ENCODE measurements around the gene SMAD7.

The SMAD7 gene

DNA sequence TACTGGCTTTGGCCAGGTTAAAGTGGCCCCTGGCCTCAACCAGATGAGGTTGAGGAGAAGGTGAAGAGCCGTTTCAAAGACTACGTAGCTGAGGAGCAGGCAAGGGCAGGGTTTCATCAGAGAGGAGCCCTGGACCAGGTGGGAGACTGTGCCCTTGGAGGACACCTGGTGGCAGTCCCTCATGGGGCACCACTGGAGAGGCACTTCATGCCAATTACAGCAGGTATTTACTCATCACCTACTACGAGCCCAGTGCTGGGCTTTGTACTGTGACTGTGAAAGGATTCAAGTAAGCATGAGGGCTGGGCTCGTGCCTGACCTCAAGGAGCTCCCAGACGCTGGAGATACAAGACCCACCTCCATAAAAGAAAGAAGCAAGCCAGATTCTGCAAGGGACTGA, 37.6 kb downstream of the SMAD7 start:
- DNase-seq = no peak

DNA sequence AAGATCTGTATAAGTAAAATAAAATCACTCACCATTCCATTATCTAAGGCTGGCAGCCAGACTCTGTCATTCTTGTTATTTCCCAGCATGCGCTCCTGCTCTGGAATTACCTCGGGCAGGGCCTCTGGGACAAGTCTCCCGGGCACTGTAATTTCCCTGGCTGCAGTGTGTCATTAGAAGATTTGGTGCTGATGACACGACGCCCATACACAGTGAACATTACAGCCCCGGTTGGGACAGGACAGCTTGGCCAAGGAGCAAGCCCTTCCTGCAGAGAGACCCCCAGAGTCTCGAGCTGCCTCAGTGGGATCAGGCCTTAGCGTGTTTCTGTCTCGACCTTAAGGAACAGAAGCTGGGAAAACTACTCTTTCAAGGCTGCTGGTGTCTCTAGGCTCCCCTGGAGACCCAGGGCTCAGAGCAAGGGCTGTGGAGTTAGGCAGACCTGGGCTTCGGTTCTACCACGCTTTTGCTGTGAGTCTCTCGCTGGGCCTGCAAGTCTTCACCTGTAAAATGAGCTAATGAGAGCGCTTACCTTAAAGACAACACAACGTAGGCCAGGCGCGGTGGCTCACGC, 39.7 kb downstream of the SMAD7 start:
- no peak for DNase-seq

DNA sequence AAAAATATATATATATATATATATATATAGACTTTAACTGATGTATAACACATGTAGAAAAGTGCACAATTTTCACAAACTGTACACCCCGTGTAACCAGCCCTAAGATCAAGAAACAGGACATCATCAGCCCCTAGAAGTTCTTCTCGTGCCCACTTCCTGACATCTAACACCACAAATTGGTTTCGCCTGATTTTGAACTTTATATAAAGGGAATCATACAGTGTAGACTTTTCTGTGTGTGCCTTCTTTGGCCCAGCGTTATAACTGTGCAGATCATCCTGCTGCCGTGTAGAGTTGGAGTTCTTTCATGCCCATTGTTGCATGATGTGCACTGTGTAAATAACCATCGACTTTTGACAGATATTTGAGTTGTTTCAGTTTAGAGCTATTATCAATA, 41.0 kb downstream of the SMAD7 start:
- DNase-seq = no peak

DNA sequence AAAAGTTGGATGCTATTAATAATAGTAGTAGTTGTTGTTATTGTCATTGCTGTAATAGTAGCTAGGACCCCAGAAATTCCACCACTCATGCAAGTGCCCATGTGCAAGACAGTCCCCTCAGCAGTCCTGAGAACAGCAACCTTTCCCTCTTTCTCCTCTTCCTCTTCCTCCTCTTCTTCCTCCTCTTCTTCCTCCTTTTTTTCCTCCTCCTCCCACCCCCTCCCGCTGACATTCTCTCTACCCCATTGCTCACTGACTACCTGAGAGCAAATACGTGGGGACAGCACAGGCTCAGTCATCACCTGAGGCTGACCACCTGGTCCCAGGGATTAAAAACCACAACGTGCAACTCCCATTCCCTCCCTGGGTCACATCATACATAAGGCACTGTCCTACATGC, 41.8 kb downstream of the SMAD7 start:
- no peak for DNase-seq

DNA sequence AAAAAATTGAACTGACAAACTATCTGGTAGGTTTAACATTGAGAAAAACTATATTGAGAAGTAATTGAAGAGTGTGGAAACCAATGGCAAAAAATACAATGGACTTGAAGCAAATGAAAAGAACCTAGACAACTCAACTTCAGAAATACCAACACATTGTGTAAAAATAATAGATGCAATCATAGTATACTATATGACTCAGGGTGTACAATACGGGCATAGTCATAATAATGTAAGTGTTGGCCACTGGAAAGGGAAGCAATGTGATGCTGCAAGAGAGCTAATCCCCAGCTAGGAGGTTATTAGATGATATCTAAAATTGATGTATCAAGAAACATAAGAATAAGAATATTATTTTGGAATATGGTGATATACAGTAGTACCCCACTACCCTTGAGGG, 45.3 kb downstream of the SMAD7 start:
- no peak for DNase-seq

GRCh38 chr18:48904847-48905394, 45.8 kb downstream of the SMAD7 start:
- DNase-seq = no peak

DNA sequence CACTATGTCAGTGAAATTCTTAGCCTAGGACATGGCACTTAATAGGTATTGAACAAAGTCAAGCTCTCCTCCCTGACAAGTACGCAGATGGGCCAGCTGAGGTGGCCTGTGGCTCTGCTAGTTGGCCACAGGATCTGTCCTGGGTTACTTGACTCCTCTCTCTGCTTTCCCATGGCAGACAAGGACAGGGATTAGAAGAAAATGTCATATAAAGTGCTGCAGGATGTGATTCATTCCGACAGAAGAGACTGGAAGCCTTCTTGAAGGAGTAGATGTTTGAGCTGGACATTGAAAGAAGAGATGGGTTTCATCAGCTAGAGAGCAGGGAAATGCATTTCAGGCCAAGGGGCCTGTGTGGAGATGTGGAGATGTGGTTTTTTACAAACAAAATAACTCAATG, 46.7 kb downstream of the SMAD7 start:
- no peak for DNase-seq

DNA sequence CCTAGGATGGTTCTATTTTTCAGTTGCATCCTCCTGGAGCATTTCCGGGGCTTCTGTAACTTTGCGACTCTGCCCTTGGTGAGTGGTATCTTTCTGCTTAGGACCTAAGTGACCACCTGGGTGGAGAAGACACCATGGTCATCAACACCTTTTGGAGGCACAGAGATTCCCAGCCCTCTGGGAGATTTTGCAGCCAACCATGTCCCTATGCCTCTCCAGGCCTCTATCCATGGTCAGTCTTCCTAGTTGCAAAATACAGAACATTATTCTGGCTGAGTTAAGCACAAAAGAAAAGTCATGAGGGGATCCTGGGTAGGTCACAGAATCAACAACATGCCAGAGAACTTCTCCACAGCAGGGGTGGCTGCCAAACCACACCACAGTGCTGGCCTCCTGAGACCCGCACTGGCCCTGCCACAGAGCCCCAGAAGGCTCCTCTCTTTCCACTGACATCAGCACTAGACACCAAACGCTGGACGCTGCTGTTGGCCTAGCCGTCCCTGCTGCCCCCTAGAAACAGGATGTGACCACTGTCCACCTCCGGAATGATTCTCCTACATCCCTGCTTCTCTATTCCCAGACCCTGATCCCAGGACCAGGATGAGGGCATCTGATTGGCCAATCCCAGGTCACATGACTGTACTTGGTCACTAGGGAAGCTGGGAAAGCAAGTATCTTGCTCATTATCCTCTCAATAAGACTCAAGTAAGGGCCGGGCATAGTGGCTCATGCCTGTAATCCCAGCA, 47.7 kb downstream of the SMAD7 start:
- DNase-seq = no peak

DNA sequence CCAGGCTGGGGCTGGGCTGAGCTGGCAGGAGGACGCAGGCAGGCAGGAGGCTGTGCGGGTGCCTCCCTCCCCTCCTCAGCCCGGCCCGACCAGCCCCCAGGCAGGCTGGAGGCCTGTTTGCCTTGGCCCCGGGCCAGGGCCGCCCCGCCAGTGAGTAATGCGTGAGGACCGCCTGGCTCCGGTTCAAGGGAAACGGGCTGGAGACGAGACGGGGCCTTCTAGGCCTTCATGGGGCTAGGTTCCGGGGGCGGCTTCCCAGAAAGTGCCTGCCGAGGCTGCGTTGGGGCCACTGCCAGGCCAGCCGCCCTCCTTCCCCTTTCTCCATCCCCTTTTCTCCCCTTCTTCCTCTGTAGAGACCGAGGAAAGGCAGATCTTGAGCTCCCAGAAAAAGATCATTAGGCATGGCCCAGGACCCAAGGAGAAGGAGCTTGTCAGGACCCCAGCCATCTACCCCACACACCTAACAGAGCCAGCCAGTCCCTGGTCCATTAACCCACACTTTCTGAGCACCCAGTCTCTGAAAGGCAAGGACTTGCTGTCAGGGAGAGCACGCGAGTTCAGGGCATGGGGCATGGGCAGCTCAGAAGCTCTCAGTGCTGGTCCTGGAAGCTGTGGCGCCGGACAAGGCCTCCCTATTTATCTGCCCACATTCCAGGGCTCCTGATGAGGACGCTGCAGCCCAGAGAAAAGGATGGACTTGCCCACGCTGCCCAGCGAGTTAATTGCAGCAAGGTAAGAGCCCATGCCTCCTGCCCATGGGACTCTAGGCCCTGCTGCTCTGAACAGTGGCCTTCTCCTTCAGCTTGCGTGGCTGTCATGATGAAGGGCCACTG, 48.5 kb downstream of the SMAD7 start:
- no peak for DNase-seq

DNA sequence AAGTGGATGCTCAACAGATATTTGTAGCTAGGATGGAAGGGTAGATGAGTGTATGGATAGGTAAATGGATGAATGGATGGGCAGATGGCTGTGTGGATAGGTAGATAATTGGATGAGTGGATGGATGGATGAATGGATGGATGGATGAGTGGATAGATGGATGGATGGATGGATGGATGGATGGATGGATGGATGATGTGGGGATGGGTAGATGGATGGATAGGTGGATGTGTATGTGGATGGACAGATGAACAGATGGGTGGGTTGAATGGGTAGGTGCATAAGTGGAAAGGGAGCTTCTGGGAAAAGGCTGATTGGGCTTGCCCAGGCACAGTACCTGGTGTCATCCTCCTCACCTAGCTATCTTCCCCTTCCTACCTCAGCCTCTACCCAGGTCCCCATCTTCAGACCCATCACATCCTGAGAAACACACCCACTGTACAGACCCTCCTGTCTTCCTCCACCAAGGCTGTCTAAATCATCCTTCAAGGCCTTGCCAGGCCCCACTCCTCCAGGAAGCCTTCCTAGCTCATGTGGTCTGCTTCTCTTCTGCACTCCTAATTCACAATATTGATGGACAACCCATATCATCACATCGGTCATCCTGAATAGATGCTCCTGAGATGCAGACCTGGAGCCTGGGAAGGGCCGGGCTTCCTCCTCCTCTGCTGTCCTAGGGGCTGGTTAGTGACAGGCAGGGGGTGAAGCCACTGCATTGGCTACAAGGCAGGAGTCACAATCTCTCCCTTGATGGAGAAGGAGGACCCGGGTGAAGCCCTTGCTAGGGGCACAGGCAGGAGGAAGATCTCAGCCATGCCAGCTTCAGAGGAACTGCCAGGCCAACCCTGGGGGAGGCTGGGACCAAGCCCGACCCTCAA, 49.4 kb downstream of the SMAD7 start:
- no peak for DNase-seq

DNA sequence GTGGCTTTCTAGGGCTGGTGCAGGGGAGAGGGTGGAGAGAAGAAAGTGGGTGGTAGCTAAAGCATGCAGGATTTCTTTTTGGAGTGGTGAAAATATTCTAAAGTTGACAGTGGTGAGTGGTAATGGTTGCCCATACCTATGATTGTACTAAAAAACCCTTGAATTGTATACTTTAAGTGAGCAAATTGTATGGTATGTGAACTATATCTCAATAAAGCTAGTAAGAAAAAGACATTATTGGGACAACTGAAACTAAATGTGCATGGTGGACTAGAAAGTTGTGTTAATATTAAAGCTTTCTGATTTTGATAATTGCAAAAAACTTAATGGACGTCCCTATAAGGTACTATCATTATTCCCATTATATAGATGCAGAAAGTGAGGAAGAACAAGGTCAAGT, 50.3 kb downstream of the SMAD7 start:
- DNase-seq = no peak

DNA sequence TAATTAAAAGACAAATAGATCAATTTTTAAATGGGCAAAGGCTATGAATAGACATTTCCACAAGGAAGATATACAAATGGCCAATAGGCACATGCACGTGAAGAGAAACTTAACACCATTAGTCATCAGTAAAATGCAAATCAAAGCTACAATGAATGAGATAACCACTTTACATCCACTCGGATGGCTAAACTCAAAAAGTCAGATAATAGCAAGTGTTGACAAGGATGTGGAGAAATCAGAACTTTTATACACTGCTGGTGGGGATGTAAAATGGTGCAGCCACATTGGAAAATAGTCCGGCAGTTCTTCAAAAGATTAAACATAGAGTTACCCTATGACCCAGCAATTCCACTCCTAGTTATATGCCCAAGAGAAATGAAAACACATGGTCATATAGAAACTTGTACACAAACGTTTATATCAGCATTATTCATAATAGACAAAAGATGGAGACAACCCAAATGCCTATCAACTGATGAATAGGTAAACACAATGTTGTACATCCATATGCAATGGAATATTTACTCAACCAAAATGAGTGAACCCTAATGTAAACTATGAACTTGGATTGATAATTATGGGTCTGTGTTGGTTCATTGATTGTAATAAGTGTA, 51.1 kb downstream of the SMAD7 start:
- DNase-seq = no peak

DNA sequence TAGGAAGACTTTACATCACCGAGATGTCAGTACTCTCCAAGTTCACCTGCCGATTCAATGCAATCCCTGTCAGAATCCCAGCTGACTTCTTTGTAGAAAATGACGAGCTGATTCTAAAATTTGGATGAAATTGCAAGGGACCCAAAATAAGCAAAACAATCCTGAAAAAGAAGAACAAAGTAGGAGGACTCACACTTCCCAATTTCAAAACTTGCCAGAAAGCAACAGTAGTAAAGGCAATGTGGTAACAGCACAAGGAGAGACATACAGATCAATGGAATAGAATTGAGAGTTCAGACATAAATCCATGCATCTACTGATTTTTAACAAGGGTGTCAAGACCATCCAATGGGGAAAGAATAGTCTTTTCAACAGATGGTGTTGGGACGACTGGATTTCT, 52.2 kb downstream of the SMAD7 start:
- DNase-seq = no peak

- DNase-seq = no peak
Measured at GRCh38 chr18:48897531-48897930, 53.2 kb downstream of the SMAD7 start.

DNA sequence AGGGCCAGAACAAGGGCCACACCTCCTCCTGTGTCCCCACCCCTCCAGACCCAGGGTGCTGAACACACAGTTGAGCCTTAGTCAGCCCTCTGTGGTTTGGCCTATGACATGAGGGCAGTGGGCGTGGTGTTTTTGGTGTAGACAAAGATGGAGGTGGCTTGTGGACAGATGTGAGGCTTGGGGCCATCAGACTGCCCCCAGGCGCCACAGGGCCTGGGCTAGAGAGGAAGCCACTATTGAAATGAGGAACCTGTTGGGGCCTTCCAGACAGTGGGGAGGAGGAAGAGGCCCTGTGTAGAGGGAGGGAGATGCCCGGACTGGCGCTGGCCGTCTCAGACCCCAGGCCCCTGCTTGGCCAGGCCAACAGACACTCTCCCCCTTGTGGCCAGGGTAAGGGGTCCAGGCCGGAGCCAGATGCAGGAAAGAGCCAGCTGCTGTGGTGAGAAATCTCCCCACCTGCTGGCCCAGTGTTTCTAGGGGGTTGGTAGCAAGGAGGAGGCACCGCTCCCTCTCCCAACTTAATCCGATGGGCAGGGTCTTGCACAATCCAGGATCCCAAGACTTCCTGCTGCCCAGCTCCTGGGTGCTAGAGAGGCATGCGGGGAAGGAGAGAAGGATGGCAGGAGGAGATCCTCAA, 53.8 kb downstream of the SMAD7 start:
- DNase-seq = no peak

- DNase-seq = no peak
Measured at GRCh38 chr18:48896326-48896874, 54.4 kb downstream of the SMAD7 start.

GRCh38 chr18:48894799-48895346, 55.9 kb downstream of the SMAD7 start:
- no peak for DNase-seq

DNA sequence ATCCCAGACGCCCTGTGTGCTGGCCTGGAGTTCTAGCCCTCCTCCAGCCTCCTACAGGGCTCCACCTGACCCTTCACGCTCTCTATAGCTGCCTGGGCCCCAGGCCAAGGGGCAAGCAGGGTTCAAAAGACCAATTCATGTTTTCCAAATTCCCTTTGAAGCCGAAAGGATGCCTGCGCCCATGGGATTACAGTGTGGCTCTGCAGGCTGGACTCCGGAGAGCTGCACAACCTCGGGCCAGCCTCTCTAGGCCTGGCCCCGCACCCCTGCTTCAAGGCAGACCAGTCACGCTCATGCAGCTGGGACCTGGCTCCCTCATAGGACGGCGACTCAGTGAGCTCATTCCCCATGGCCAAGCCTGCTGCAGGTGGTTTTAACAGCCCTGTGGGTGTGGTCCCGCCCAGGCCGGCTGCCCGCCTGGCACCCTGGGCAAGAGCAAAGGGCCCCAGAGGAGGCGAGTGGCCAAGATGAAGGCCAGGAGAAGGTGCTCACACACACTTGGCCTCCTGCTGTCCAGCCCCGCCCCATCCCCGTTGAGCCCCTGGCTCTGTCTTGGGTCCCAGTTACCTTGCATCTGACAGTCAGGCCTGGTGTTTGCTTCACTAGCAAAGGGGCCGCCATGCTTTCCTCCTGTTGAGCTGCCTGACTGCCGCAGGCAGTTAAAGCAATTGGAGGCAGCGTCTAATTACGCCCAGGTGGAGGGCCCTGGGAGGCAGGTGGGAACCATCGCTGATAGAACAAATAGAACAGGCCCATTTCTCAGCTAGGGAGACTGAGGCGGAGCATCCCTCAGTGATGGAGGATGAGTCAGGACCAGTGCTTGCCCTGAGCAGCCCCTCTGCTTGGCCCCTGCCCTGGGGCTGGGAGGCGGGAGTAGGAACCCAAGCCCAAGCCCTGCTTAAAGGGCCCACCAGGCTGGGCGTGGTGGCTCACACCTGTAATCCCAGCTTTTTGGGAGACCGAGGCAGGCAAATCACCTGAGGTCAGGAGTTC, 56.9 kb downstream of the SMAD7 start:
- DNase-seq = no peak

DNA sequence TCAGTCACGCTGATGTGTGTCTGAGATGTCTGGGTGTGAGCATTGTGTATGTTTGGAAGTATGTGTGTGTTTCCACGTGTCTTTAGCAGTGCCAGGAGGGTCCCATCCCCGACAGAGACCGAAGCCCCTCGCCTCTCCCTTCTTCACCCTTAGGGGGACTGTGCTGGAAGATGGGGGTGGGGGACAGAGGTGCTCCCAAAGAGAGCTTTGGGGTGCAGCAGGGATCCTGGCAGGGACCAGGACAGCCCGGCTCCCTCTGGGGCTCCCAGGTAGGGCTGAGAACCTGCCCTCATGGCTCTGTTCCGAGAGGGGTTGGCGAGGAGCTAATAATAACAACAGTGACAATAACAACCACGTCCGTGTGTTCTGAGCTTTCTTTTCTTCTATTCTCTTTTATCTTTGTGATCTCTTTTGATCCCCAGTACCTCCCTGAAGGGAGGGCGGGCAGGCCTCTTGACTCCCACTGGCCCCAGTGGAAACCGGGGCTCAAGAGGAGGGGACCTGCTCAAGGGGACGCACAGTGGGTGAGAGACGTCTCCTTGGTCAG, 57.6 kb downstream of the SMAD7 start:
- DNase-seq = no peak

All from NCI-H2107 (cell line).